ENCODE measurements around the gene NAA16. TPM values are rescaled to one million over a fixed set of nuclear protein-coding genes. Genes with fewer than 3 reads are reported as not detected.

NAA16 gene
- total RNA-seq, 4 donors from 2014 or later: 14.3 to 41.0 (median 22.6) TPM

- no peak overlapping the region for H3K4me3 ChIP-seq
- H3K4me1 ChIP-seq: no peaks in the 10 kb centered on the region
- no peaks in the 10 kb centered on the region for H3K9me3 ChIP-seq
- H3K36me3 ChIP-seq: no peaks in the 10 kb centered on the region
- WGBS: 70% methylated on average over 8 of the region's 14 CpGs
- no peak for DNase-seq (ENCODE audit: low spot score in 2 of 2)
- H3K27me3 ChIP-seq: no peaks in the 10 kb centered on the region
- no peak for TF ChIP-seq POLR2A (IDR thresholded peaks at IDR 0.05)
- TF ChIP-seq CTCF (IDR thresholded peaks at IDR 0.05): no peak
- no peak for TF ChIP-seq POLR2AphosphoS5 (IDR thresholded peaks at IDR 0.05)
- TF ChIP-seq EP300 (IDR thresholded peaks at IDR 0.05): no peak
- H3K27ac ChIP-seq: no peak overlapping the region
These were observed 91.8 kb downstream of the NAA16 start for GRCh38 chr13:41402691-41403511.

GRCh38 chr13:41403983-41404382 is 92.9 kb downstream of the NAA16 start:
- no peaks in the 10 kb centered on the region for H3K27me3 ChIP-seq
- no peak overlapping the region for H3K27ac ChIP-seq
- no peak for DNase-seq (ENCODE audit: low spot score in 2 of 2)
- no peaks in the 10 kb centered on the region for H3K4me1 ChIP-seq
- no peaks in the 10 kb centered on the region for H3K9me3 ChIP-seq
- WGBS: 96% methylated on average over 4 of the region's 4 CpGs
- H3K36me3 ChIP-seq: no peaks in the 10 kb centered on the region
- TF ChIP-seq CTCF (IDR thresholded peaks at IDR 0.05) (no peak), POLR2AphosphoS5 (IDR thresholded peaks at IDR 0.05) (no peak), EP300 (IDR thresholded peaks at IDR 0.05) (no peak), POLR2A (IDR thresholded peaks at IDR 0.05) (no peak)
- no peak overlapping the region for H3K4me3 ChIP-seq

GRCh38 chr13:41405367-41405766 is 94.3 kb downstream of the NAA16 start:
- Histone ChIP-seq H3K4me1 (no peaks in the 10 kb centered on the region), H3K27ac (no peak overlapping the region), H3K9me3 (no peaks in the 10 kb centered on the region), H3K4me3 (no peak overlapping the region), H3K27me3 (no peaks in the 10 kb centered on the region), H3K36me3 (no peaks in the 10 kb centered on the region)
- TF ChIP-seq POLR2A (IDR thresholded peaks at IDR 0.05) (no peak), CTCF (IDR thresholded peaks at IDR 0.05) (no peak)
- WGBS: 38% methylated on average over 2 of the region's 2 CpGs
- DNase-seq (ENCODE audit: low spot score in 2 of 2): no peak

GRCh38 chr13:41407380-41407779 is 96.3 kb downstream of the NAA16 start:
- Histone ChIP-seq H3K27me3 (no peaks in the 10 kb centered on the region), H3K4me1 (no peaks in the 10 kb centered on the region), H3K36me3 (no peaks in the 10 kb centered on the region), H3K9me3 (no peaks in the 10 kb centered on the region), H3K27ac (no peak overlapping the region), H3K4me3 (no peak overlapping the region)
- no peak for TF ChIP-seq CTCF (IDR thresholded peaks at IDR 0.05)
- TF ChIP-seq EP300 (IDR thresholded peaks at IDR 0.05): no peak
- TF ChIP-seq POLR2A (IDR thresholded peaks at IDR 0.05): no peak
- TF ChIP-seq POLR2AphosphoS5 (IDR thresholded peaks at IDR 0.05): no peak
- WGBS: 54% methylated on average over 3 of the region's 3 CpGs
- DNase-seq (ENCODE audit: low spot score in 2 of 2): no peak

GRCh38 chr13:41408121-41408520 is 97.1 kb downstream of the NAA16 start:
- DNase-seq (ENCODE audit: low spot score in 2 of 2): no peak
- H3K27ac ChIP-seq: no peak overlapping the region
- H3K9me3 ChIP-seq: no peaks in the 10 kb centered on the region
- no peak for TF ChIP-seq POLR2A (IDR thresholded peaks at IDR 0.05)
- no peak for TF ChIP-seq POLR2AphosphoS5 (IDR thresholded peaks at IDR 0.05)
- no peak for TF ChIP-seq EP300 (IDR thresholded peaks at IDR 0.05)
- no peak for TF ChIP-seq CTCF (IDR thresholded peaks at IDR 0.05)
- no peak overlapping the region for H3K4me3 ChIP-seq
- H3K36me3 ChIP-seq: no peaks in the 10 kb centered on the region
- H3K4me1 ChIP-seq: no peaks in the 10 kb centered on the region
- no peaks in the 10 kb centered on the region for H3K27me3 ChIP-seq

Measured in suprapubic skin (tissue), 4 donors.